MCF 10A (cell line): ENCODE results near the gene KCNMA1. TPM values are rescaled to one million over a fixed set of nuclear protein-coding genes. Genes with fewer than 3 reads are reported as not detected.

ENCODE experiments used
- BruUV-seq: library from RNA; stranded (reverse); fragments of 400-500 nt; replicated peaks from 2 replicates; lab custom pipeline; 2021; lab: Mats Ljungman, UMichigan
- CTCF ChIA-PET: fragments of 300-600 bp; sonication (Branson Sonifier 250); formaldehyde crosslinking; extraction: SDS; loops from one replicate; lab custom pipeline; 2021; ENCODE audit warnings: antibody characterized with exemption, inconsistent platforms; lab: Yijun Ruan, JAX
- POLR2A ChIA-PET: fragments of 300-600, 350-650 bp; sonication (Branson Sonifier 250); formaldehyde crosslinking; extraction: SDS; loops from one replicate; lab custom pipeline; 2020; ENCODE audit warnings: antibody characterized with exemption, inconsistent platforms; lab: Yijun Ruan, JAX
- DNase-seq: peaks from one replicate; pipeline ENCODE4 v3.0.0-alpha.2; 2018; ENCODE audit not compliant: unreplicated experiment
- H3K27ac Mint-ChIP-seq: one replicate; pipeline ENCODE4 v1.8.0; 2022; ENCODE audit warnings: mild to moderate bottlenecking, low read depth, mixed read lengths; ENCODE audit not compliant: unreplicated experiment
- H3K27me3 Mint-ChIP-seq: one replicate; pipeline ENCODE4 v1.8.0; 2022; ENCODE audit warnings: mixed read lengths; ENCODE audit not compliant: insufficient read depth, unreplicated experiment
- H3K36me3 Mint-ChIP-seq: one replicate; pipeline ENCODE4 v1.8.0; 2022; ENCODE audit warnings: mild to moderate bottlenecking, moderate library complexity, mixed read lengths; ENCODE audit not compliant: insufficient read depth, unreplicated experiment
- H3K4me1 Mint-ChIP-seq: one replicate; pipeline ENCODE4 v1.8.0; 2022; ENCODE audit warnings: mixed read lengths; ENCODE audit not compliant: insufficient read depth, unreplicated experiment
- H3K4me3 Mint-ChIP-seq: one replicate; pipeline ENCODE4 v1.8.0; 2022; ENCODE audit warnings: mild to moderate bottlenecking, moderate library complexity, mixed read lengths; ENCODE audit not compliant: unreplicated experiment
- H3K9me3 Mint-ChIP-seq: one replicate; pipeline ENCODE4 v1.8.0; 2022; ENCODE audit warnings: mixed read lengths; ENCODE audit not compliant: unreplicated experiment
- intact Hi-C: fragments of 100-400 bp; cut with micrococcal nuclease; formaldehyde crosslinking; loops from 2 replicates; pipeline ENCODE4 v1.14.1; 2022
- total RNA-seq: library from RNA; stranded (reverse); gene quantifications from 2 replicates; pipeline ENCODE4 v1.2.3, GENCODE V29; 2022
- TF ChIP-seq, protein P1 (sequence below): fragments of 200-600 bp; IDR thresholded peaks from one replicate; pipeline ENCODE4 v1.8.0; 2022; ENCODE audit warnings: antibody characterized with exemption, mild to moderate bottlenecking; ENCODE audit not compliant: unreplicated experiment

KCNMA1 gene
- total RNA-seq, 1 experiment from 2014 or later: 7.5 TPM

DNA sequence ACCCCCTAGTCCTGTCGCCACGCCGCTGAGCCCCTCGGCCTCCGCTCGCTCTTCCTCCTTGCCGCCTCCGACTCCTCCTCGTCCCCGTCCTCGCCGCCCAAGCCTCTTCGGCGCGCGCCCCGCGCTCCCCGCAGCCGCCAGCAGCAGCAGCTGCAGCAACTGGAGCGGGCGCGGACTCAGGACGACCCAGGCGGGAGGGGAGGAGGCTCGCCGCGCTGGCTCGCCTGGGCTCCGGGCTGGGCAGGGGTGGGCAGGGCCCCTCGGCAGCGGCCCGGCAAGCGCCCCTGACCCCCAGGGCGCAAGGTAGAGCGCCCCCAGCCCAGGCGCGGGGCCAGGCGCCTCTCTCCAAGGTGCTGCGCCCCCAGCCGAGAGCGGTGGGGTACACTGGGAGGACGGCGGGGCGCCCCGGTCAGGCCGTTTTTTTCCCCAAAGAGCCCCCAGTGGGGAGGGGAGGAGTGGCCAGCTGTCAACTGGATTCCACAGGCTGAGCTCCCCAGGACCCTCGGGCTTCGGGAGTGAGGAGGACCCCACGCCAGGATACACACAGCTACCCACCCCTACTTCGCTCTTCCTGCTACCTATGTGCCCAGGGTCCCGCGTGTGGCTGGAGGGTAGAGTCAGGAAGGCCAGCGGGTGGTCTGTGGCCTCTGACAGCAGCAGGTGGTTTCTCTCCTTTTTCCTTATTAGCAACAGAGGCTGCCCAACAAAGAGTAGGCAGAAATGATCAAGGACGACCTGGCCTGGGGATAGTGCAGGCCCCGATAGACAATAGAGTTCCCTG, 903 bp upstream of the KCNMA1 start:
- peak overlapping the region; percentile 79 for H3K4me3 Mint-ChIP-seq
- TF ChIP-seq, protein P1, sequence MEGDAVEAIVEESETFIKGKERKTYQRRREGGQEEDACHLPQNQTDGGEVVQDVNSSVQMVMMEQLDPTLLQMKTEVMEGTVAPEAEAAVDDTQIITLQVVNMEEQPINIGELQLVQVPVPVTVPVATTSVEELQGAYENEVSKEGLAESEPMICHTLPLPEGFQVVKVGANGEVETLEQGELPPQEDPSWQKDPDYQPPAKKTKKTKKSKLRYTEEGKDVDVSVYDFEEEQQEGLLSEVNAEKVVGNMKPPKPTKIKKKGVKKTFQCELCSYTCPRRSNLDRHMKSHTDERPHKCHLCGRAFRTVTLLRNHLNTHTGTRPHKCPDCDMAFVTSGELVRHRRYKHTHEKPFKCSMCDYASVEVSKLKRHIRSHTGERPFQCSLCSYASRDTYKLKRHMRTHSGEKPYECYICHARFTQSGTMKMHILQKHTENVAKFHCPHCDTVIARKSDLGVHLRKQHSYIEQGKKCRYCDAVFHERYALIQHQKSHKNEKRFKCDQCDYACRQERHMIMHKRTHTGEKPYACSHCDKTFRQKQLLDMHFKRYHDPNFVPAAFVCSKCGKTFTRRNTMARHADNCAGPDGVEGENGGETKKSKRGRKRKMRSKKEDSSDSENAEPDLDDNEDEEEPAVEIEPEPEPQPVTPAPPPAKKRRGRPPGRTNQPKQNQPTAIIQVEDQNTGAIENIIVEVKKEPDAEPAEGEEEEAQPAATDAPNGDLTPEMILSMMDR: no peak
- no peak for DNase-seq
- no peaks in the 10 kb centered on the region for H3K27me3 Mint-ChIP-seq
- H3K9me3 Mint-ChIP-seq: no peaks in the 10 kb centered on the region
- intact Hi-C loops: no loop called here
- BruUV-seq: no TSS peak
- H3K4me1 Mint-ChIP-seq: peaks cover 7% of the 10 kb centered on the region
- no peak overlapping the region for H3K27ac Mint-ChIP-seq
- CTCF ChIA-PET: interaction anchor here (0.7 to 7.8 kb wide), 10 partner anchors 40 to 469 kb away, joined by 3 to 267 read pairs (median 4); no protein-coding TSS in a partner anchor
- no peaks in the 10 kb centered on the region for H3K36me3 Mint-ChIP-seq
- POLR2A ChIA-PET: no interaction called here

GRCh38 chr10:77636967-77637531, 559 bp downstream of the KCNMA1 start:
- CTCF ChIA-PET: interaction anchor here (0.6 to 2.0 kb wide), 3 partner anchors 122 to 246 kb away, joined by 4 to 8 read pairs (median 4); no protein-coding TSS in a partner anchor
- TF ChIP-seq, protein P1: no peak
- intact Hi-C loops: no loop called here
- H3K36me3 Mint-ChIP-seq: no peaks in the 10 kb centered on the region
- no peaks in the 10 kb centered on the region for H3K27me3 Mint-ChIP-seq
- peak overlapping the region; percentile 75 for H3K4me3 Mint-ChIP-seq
- no peak for DNase-seq
- no peaks in the 10 kb centered on the region for H3K9me3 Mint-ChIP-seq
- peaks cover 6% of the 10 kb centered on the region for H3K4me1 Mint-ChIP-seq
- no peak overlapping the region for H3K27ac Mint-ChIP-seq
- POLR2A ChIA-PET: interaction anchor here (1.2 kb wide), 1 partner anchor 471 kb away, joined by 4 read pairs; no protein-coding TSS in a partner anchor
- BruUV-seq: no TSS peak

DNA sequence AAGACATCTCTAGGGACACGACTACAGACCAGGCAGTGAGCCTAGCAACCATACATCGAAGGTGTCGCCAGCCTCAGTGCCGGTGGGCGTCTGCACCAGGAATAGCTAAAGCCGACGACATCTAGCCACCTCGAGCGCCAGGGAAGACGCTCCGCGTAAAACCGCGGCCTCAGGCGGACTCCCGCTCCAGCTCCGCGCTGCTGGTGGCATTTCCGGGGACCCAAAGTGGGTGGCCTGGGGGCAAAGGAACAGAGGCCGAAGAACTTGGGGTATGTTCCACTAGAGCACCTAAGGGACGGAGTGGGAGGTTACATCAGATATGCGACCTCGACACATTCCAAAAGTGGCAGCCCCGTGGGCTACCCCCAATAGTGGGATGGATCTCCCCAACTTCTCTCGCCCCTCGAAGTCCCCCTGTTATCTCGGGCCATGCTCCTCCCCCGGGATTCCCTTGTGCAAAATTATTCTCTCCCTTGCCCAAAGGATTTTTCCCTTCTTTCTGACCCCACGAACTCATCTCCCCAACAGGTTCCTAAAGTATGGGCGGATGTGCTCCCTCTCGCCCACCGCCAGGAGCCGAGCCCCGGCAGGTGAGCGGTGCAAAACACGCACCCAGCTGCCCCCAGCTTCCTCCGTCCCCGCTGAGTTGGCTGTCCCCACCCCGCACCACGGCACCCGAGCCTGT, 1.2 kb downstream of the KCNMA1 start:
- no peaks in the 10 kb centered on the region for H3K36me3 Mint-ChIP-seq
- no peak for DNase-seq
- CTCF ChIA-PET: interaction anchor here (0.7 to 2.0 kb wide), 3 partner anchors 244 to 331 kb away, joined by 3 to 8 read pairs (median 7); no protein-coding TSS in a partner anchor
- no peaks in the 10 kb centered on the region for H3K4me1 Mint-ChIP-seq
- POLR2A ChIA-PET: interaction anchor here (0.6 to 1.2 kb wide), 2 partner anchors 447 to 471 kb away, joined by 3 to 4 read pairs; no protein-coding TSS in a partner anchor
- intact Hi-C loops: no loop called here
- H3K9me3 Mint-ChIP-seq: no peaks in the 10 kb centered on the region
- no peak overlapping the region for H3K27ac Mint-ChIP-seq
- TSS peak; percentile 48 for BruUV-seq
- peak overlapping the region; percentile 75 for H3K4me3 Mint-ChIP-seq
- no peaks in the 10 kb centered on the region for H3K27me3 Mint-ChIP-seq
- TF ChIP-seq, protein P1: no peak
